Measurements from ENCODE around the gene TTN.

DNA sequence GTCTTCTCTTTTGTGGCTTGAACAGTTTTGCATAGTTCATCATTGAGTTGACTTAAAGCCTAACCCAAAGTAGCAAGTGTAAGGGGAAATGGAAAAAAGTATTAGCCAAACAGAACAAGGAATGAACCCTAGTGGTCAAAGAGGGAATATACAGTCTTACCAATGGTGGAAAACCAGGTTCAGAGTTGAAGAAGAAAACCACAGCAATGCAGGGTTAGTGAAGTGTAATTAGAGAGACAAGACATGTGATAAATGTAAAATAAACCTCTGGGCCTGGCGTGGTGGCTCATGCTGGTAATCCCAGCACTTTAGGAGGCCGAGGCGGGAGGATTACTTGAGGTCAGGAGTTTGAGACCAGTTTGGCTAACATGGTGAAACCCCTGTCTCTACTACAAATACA lies 2.4 kb downstream of the TTN start:
- TF ChIP-seq, protein P1, sequence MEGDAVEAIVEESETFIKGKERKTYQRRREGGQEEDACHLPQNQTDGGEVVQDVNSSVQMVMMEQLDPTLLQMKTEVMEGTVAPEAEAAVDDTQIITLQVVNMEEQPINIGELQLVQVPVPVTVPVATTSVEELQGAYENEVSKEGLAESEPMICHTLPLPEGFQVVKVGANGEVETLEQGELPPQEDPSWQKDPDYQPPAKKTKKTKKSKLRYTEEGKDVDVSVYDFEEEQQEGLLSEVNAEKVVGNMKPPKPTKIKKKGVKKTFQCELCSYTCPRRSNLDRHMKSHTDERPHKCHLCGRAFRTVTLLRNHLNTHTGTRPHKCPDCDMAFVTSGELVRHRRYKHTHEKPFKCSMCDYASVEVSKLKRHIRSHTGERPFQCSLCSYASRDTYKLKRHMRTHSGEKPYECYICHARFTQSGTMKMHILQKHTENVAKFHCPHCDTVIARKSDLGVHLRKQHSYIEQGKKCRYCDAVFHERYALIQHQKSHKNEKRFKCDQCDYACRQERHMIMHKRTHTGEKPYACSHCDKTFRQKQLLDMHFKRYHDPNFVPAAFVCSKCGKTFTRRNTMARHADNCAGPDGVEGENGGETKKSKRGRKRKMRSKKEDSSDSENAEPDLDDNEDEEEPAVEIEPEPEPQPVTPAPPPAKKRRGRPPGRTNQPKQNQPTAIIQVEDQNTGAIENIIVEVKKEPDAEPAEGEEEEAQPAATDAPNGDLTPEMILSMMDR (conservative IDR thresholded peaks at IDR 0.05; ENCODE audit: low read length), result peak; percentile 79
- no peak for TF ChIP-seq EZH2phosphoT487 (IDR thresholded peaks at IDR 0.05; ENCODE audit: borderline replicate concordance, low read depth, low read length)
